Psoas muscle (tissue), 8 donors: Measurements from ENCODE around the gene MYL12B. TPM values are rescaled to one million over a fixed set of nuclear protein-coding genes. Genes with fewer than 3 reads are reported as not detected.

Experiments
- ATAC-seq, 4 donors: fragments of 200-7000 bp; cut with Tn5 transposase; one replicate each; pipeline ENCODE4 v1.9.1; 2020; ENCODE audit warnings: moderate library complexity in 3 of 4, mild to moderate bottlenecking in 2 of 4
- DNase-seq, 2 donors: peaks; one replicate each; pipeline ENCODE4 v3.0.0-alpha.2; 2020
- H3K27ac ChIP-seq: fragments of 200-600 bp; one replicate; pipeline ENCODE4 v1.8.0; 2022
- H3K27me3 ChIP-seq, 3 donors: fragments of 200-600 bp in 1 of 3; one replicate each; pipeline versions ENCODE4 v1.6.1 to v1.8.0; 2013 to 2022; ENCODE audit warnings: low read length in 2 of 3, mild to moderate bottlenecking in 2 of 3, moderate library complexity in 1 of 3; ENCODE audit not compliant: insufficient read depth in 3 of 3
- H3K36me3 ChIP-seq, 2 donors: fragments of 200-600 bp in 1 of 2; one replicate each; pipeline versions ENCODE4 v1.6.1 to v1.8.0; 2013 to 2022; ENCODE audit warnings: low read depth in 1 of 2, mild to moderate bottlenecking in 1 of 2, moderate library complexity in 1 of 2; ENCODE audit not compliant: insufficient read depth in 1 of 2
- H3K4me1 ChIP-seq: fragments of 200-600 bp; one replicate; pipeline ENCODE4 v1.8.0; 2022
- H3K4me3 ChIP-seq: fragments of 200-600 bp; one replicate; pipeline ENCODE4 v1.8.0; 2022; ENCODE audit warnings: mild to moderate bottlenecking
- H3K9me3 ChIP-seq: fragments of 200-600 bp; one replicate; pipeline ENCODE4 v1.8.0; 2022
- WGBS, 3 donors: extraction: QIAGEN DNeasy Blood & Tissue Kit; methylation state at CpG; one replicate each; pipeline versions ENCODE4 v1.1.6 to v1.1.7; 2013; 5-methylcytosine and 5-hydroxymethylcytosine counted together
- intact Hi-C, 2 donors: fragments of 100-400 bp; cut with DNase I; formaldehyde crosslinking; loops; one replicate each; pipeline versions ENCODE4 v1.11.0 to v1.14.2; 2022
- polyA plus RNA-seq, 3 donors: library from polyadenylated mRNA; stranded (reverse); fragments of 200-250 nt; gene quantifications; one replicate each; pipeline ENCODE4 v1.2.3, GENCODE V29; 2013
- total RNA-seq, 4 donors: library from RNA; stranded (reverse); fragmentation: NEBNext Ultra II Directional in 2 of 4; extraction: Animal tissue kit (Norgen Biotek cat#: 25700) in 2 of 4; gene quantifications; one replicate each; pipeline versions ENCODE4 v1.2.1 to v1.2.4, GENCODE V29; 2021 to 2023
- TF ChIP-seq, protein P1 (sequence below): fragments of 200-600 bp; IDR thresholded peaks from one replicate; pipeline ENCODE4 v1.8.0; 2022; ENCODE audit warnings: antibody characterized with exemption
- donor health status: healthy with polysubstance abuse.
- donor health status: DM: no; HTN: no; CAD: no; lungs with moderate emphysema.
- donor health status: Bipolar disorder and iron deficiency.
- donor health status: healthy.
- donor health status: DM: yes; HTN: yes; CAD: no.
- donor health status: DM: no; HTN: no; CAD: no.
- donor health status: DM: no; HTN: no; CAD: no.
- donor health status: DM: yes; HTN: yes; CAD: no.

MYL12B gene
- total and polyA plus RNA-seq, 7 donors, result 163 to 243 (median 193) TPM

DNA sequence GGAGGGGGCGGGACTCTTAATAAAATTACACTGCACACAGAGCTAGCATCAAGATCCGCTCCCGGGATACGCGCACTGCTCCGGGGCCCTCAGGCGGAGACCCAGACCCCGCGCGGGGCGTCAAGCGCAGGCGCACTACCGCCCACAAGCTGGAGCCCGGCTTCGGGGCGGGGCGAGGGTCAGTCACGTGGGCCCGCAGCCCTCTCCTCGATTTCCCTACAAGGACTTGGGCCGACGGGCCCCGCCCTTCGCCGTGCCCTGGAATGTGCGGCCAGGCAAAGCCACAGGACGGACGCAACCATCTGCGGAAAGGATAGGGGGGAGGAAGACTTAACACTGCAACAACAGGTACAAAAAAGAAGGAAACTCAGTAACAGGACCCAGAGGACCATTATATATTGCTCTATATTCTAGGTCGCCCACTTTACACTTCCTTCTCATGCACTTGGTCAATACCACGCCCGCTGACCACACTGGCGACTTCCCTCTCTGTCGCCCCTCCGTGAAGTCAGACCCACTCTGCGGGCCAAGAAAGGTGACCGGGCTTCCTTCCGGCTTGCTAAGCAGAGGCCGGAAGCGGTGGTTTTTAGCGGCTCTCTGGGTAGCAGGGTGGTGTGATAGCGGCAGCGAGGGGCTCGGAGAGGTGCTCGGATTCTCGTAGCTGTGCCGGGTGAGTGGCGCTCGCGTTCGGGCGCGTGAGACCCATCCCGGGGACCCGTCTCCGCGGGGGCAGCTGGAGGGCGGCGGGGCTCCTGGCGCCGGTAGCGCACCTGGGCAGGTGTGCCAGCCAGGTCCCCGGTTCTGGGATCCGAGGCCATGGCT, 14.5 kb upstream of the MYL12B start, which contains the start of gene MYL12A:
Gene MYL12A, plus strand, starts transcription at position 562 of the 822 bp plus-strand sequence. CDS start 5,447 bp downstream, outside the sequence.
- peak within 1 kb of the TSS; percentile 85 for H3K4me3 ChIP-seq
- DNase-seq (peak; percentile 99 to 100), ATAC-seq (peak; percentile 77 to 86 (median 80))
- H3K9me3 ChIP-seq, result no peaks in the 10 kb centered on the region
- intact Hi-C loops, result loop anchor here (2.0 to 5.0 kb wide), 4 partner anchors 29 to 590 kb away; partner anchors contain the start of genes MYOM1 (in 1 of the 2) and SMCHD1 (in 1 of the 2)
- H3K27me3 ChIP-seq, result no peaks in the 10 kb centered on the region
- peaks cover 0 to 10% of the 10 kb centered on the region in 2 donors for H3K36me3 ChIP-seq
- TF ChIP-seq, protein P1, sequence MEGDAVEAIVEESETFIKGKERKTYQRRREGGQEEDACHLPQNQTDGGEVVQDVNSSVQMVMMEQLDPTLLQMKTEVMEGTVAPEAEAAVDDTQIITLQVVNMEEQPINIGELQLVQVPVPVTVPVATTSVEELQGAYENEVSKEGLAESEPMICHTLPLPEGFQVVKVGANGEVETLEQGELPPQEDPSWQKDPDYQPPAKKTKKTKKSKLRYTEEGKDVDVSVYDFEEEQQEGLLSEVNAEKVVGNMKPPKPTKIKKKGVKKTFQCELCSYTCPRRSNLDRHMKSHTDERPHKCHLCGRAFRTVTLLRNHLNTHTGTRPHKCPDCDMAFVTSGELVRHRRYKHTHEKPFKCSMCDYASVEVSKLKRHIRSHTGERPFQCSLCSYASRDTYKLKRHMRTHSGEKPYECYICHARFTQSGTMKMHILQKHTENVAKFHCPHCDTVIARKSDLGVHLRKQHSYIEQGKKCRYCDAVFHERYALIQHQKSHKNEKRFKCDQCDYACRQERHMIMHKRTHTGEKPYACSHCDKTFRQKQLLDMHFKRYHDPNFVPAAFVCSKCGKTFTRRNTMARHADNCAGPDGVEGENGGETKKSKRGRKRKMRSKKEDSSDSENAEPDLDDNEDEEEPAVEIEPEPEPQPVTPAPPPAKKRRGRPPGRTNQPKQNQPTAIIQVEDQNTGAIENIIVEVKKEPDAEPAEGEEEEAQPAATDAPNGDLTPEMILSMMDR, result no peak
- peak within 1 kb of the TSS; percentile 99 for H3K27ac ChIP-seq
- WGBS, 3 donors, result 0% methylated on average over 63 to 65 of the region's 65 CpGs
- H3K4me1 ChIP-seq, result peaks cover 56% of the 10 kb centered on the region

DNA sequence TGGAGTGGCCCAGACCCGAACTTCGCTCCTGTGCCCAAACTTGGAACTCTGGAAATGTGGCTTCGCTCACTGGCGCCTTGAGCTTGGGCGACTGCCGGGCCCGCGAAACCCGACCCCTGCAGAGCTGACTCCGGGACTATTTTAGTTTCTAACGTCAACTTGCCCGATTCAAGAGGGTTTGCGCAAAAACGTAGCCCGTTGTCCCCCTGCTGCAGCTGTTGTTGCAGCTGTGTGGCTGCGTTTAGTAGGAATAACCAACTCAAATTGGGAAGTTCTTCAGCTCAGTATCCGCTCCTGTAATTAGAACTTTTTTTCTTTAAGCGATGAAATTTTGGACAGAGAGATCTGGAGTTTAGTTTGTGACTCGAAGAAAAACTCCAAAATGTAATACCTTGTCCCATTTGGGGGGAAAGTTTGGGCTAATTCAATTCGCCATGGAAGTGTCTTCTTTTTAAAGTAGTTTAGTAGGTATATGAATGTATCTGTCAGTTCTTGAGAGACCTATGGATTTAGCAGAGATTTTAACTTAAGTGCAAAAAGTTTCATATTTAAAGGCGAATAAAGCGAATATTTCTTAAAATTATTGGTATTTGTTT, 13.8 kb upstream of the MYL12B start:
- 0% methylated on average over 22 of the region's 22 CpGs for whole genome bisulfite sequencing, 3 donors
- peaks cover 0 to 11% of the 10 kb centered on the region in 2 donors for H3K36me3 ChIP-seq
- peak overlapping the region; percentile 85 for H3K4me3 ChIP-seq
- intact Hi-C loops, result loop anchor here (5.0 kb wide), 3 partner anchors 56 to 591 kb away; partner anchors contain the start of gene SMCHD1 (in 1 of the 2)
- peak; percentile 54 to 63 (median 58) for ATAC-seq
- TF ChIP-seq, protein P1, result no peak
- peak; percentile 70 to 90 for DNase-seq
- no peaks in the 10 kb centered on the region for H3K9me3 ChIP-seq
- peak overlapping the region; percentile 99 for H3K27ac ChIP-seq
- H3K4me1 ChIP-seq, result peaks cover 58% of the 10 kb centered on the region
- no peaks in the 10 kb centered on the region for H3K27me3 ChIP-seq

DNA sequence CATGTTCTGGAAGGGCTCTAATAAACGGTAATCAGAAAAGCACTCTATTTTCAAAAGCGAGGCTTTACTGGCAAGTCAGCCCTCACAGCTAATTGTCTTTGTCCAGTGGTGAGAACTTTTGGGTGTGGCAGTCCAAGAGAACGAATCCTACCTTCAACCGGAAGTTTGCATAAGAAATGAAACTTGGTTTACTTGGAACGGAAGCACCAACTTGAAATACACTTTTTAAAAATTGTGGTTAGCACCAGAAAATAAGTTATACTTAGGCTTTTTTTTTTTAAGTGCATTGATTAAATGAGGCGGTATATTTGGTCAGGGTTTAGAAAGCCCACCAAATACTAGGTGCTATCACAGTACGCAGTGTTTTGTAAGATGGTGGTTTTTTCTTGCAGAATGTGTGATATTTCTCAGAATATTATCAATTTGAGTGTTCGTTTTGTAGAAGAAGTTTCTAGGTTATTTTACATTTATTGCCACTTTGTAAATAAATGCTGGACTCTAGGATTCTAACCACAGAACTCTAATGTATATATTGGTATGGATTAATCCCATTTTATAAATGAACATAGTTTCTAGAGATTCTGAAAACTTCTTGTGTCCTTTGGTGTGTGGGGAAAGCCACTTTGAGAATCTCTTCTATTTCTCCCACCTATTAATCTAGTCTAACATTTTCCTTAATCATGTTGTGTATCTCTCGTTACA, 13.1 kb upstream of the MYL12B start:
- WGBS, 3 donors, result 4 to 8% (median 5%) methylated on average over 9 of the region's 9 CpGs
- DNase-seq (no peak), ATAC-seq (peak in 2 of 4 donors; percentile 25 to 42)
- TF ChIP-seq, protein P1, result no peak
- intact Hi-C loops, result loop anchor here (5.0 kb wide), 3 partner anchors 57 to 592 kb away; partner anchors contain the start of gene SMCHD1 (in 1 of the 2)
- peak overlapping the region; percentile 99 for H3K27ac ChIP-seq
- H3K36me3 ChIP-seq, result peaks cover 4 to 17% of the 10 kb centered on the region in 2 donors
- H3K4me1 ChIP-seq, result peaks cover 57% of the 10 kb centered on the region
- H3K4me3 ChIP-seq, result peak overlapping the region; percentile 85
- no peaks in the 10 kb centered on the region for H3K27me3 ChIP-seq
- H3K9me3 ChIP-seq, result no peaks in the 10 kb centered on the region

DNA sequence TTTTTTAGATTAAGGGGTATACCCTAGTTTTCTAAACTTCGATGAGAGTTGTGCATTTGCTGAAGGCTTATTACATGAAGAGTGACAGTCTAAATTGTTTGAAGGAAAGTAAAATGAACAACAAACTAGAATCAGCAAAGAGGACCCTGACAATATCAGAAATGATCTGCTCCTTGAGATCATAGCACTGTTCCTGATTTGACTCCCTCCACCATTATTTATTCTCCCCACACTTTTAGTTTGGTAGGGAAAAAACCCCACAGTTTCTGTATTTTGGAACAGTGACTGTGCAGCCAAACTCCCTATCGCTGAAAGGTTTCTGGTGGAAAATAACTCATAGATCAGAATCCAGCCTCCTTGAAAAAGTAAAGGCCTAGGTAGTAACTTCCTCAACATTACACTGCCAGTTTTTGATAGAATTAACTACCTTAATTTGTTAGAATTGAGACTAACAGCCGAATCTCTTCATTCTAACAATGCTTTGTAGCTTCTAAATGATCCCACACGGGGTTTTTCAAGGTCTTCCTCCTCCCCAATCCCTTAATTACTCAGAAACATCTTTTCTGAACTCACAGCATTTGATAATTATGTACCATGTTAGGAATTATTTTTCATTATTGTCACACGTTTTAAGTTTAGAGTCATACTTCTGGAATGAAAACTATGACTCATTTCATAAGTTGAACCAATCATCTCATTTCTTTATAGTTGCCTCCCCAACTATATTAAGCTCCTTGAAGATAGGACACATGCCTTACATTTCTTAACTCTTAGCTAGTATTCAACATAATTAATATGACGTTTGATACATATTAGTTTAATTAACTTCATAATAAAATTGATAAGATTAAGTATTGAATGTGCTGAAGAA, 11.5 kb upstream of the MYL12B start:
- ATAC-seq (peak in 1 of 4 donors; percentile 19), DNase-seq (no peak)
- Histone ChIP-seq H3K4me3 (peak overlapping the region; percentile 85), H3K27ac (peak overlapping the region; percentile 99), H3K27me3 (no peaks in the 10 kb centered on the region), H3K4me1 (peaks cover 58% of the 10 kb centered on the region), H3K36me3 (peaks cover 16 to 34% of the 10 kb centered on the region in 2 donors), H3K9me3 (no peaks in the 10 kb centered on the region)
- TF ChIP-seq, protein P1, result no peak
- intact Hi-C loops, result no loop called here
- 14 to 19% (median 17%) methylated on average over 6 of the region's 6 CpGs for WGBS, 3 donors
